ENCODE data around the gene PELI2.

The PELI2 gene

GRCh38 chr14:56122301-56122700, 4.1 kb downstream of the PELI2 start (continued):
- no peak for TF ChIP-seq TCF4 (CRISPR knock-in tag; IDR thresholded peaks at IDR 0.05; ENCODE audit: borderline replicate concordance)
- no peak for TF ChIP-seq PPARA (CRISPR knock-in tag; IDR thresholded peaks at IDR 0.05; ENCODE audit: borderline replicate concordance)
- TF ChIP-seq ZFP3 (CRISPR knock-in tag; IDR thresholded peaks at IDR 0.05), result no peak
- no peak for TF ChIP-seq POU6F1 (CRISPR knock-in tag; IDR thresholded peaks at IDR 0.05; ENCODE audit: borderline replicate concordance, low read depth)
- no peak for TF ChIP-seq ZFP30 (CRISPR knock-in tag; IDR thresholded peaks at IDR 0.05)

- ATAC-seq, result no peak
- TF ChIP-seq RARB (CRISPR knock-in tag; IDR thresholded peaks at IDR 0.05) (no peak), ISL1 (CRISPR knock-in tag; IDR thresholded peaks at IDR 0.05) (no peak), OSR1 (CRISPR knock-in tag; IDR thresholded peaks at IDR 0.05) (no peak), ESRRG (CRISPR knock-in tag; IDR thresholded peaks at IDR 0.05) (no peak), ZFP3 (CRISPR knock-in tag; IDR thresholded peaks at IDR 0.05) (no peak)
Measured at GRCh38 chr14:56124327-56124726, 6.1 kb downstream of the PELI2 start.

- TF ChIP-seq CREB5 (CRISPR knock-in tag; IDR thresholded peaks at IDR 0.05; ENCODE audit: low read depth) (no peak), TSHZ2 (CRISPR knock-in tag; IDR thresholded peaks at IDR 0.05) (no peak), TOX (CRISPR knock-in tag; IDR thresholded peaks at IDR 0.05; ENCODE audit: borderline replicate concordance) (no peak), ZNF565 (CRISPR knock-in tag; conservative IDR thresholded peaks at IDR 0.05; ENCODE audit: low read depth) (no peak), RARB (CRISPR knock-in tag; IDR thresholded peaks at IDR 0.05) (no peak), ARNTL (CRISPR knock-in tag; IDR thresholded peaks at IDR 0.05; ENCODE audit: borderline replicate concordance, low read depth) (no peak), POU6F1 (CRISPR knock-in tag; IDR thresholded peaks at IDR 0.05; ENCODE audit: borderline replicate concordance, low read depth) (no peak), ZFP3 (CRISPR knock-in tag; IDR thresholded peaks at IDR 0.05) (no peak), CSDC2 (CRISPR knock-in tag; IDR thresholded peaks at IDR 0.05) (no peak), PPARA (CRISPR knock-in tag; IDR thresholded peaks at IDR 0.05; ENCODE audit: borderline replicate concordance) (no peak), ZNF70 (CRISPR knock-in tag; IDR thresholded peaks at IDR 0.05) (no peak), CSRNP3 (CRISPR knock-in tag; IDR thresholded peaks at IDR 0.05) (no peak), OSR1 (CRISPR knock-in tag; IDR thresholded peaks at IDR 0.05) (no peak), ESRRG (CRISPR knock-in tag; IDR thresholded peaks at IDR 0.05) (no peak), SNAI2 (CRISPR knock-in tag; IDR thresholded peaks at IDR 0.05) (no peak)
- ATAC-seq, result no peak
Measured at GRCh38 chr14:56125772-56126636, 7.8 kb downstream of the PELI2 start.

- TF ChIP-seq TSHZ2 (CRISPR knock-in tag; IDR thresholded peaks at IDR 0.05) (no peak), ZNF70 (CRISPR knock-in tag; IDR thresholded peaks at IDR 0.05) (no peak), BACH2 (CRISPR knock-in tag; IDR thresholded peaks at IDR 0.05; ENCODE audit: borderline replicate concordance) (no peak), OSR1 (CRISPR knock-in tag; IDR thresholded peaks at IDR 0.05) (no peak), PPARA (CRISPR knock-in tag; IDR thresholded peaks at IDR 0.05; ENCODE audit: borderline replicate concordance) (no peak), CSDC2 (CRISPR knock-in tag; IDR thresholded peaks at IDR 0.05) (no peak), CREB5 (CRISPR knock-in tag; IDR thresholded peaks at IDR 0.05; ENCODE audit: low read depth) (no peak)
- no peak for ATAC-seq
Measured at GRCh38 chr14:56126637-56126913, 8.4 kb downstream of the PELI2 start.

All from SK-N-SH treated with all-trans-retinoic acid at 6 μM for 48 hours (cell line).